Myocyte (in vitro differentiated cells): ENCODE data around the gene HPCAL1. TPM values are rescaled to one million over a fixed set of nuclear protein-coding genes. Genes with fewer than 3 reads are reported as not detected.
"Not testable (repeated sequence)": the region's sequence is repeated elsewhere in the genome, so short reads cannot be mapped to it uniquely, and the experiment has no call there.

Experiments used
- DNase-seq: peaks from one replicate; pipeline ENCODE4 v3.0.0-alpha.2; 2012; ENCODE audit warnings: low read depth
- total RNA-seq: library from RNA; depleted of rRNA; stranded (reverse); fragments of >200 nt; gene quantifications from 2 replicates; pipeline ENCODE4 v1.2.3, GENCODE V29; 2014

Gene HPCAL1
- total RNA-seq, 1 donor from 2014 or later, result 91.6 TPM

GRCh38 chr2:10453905-10454298 is 151.2 kb downstream of the HPCAL1 start:
- DNase-seq, result no peak

DNA sequence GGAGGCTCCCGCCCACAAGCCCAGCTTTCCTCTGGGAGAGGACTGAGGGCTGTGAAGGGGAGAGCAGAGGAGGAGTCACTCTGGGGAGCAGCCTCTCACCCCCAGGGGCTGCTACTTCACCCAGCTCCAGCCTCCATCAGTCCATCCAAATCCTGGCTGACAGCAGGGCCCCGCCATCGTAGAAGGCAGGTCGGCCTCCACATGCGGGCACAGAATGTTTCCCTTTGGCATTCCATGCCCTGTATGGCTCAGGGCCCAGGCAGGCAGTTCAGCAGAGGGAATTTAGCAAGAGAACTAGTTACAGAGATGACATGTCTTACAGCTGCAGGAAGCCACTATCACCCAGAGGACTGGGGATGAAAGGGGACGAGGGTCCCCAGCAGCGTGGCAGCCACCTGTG is 151.8 kb downstream of the HPCAL1 start:
- DNase-seq, result peak; percentile 43

GRCh38 chr2:10457195-10457594 is 154.5 kb downstream of the HPCAL1 start:
- DNase-seq, result not testable (repeated sequence)

DNA sequence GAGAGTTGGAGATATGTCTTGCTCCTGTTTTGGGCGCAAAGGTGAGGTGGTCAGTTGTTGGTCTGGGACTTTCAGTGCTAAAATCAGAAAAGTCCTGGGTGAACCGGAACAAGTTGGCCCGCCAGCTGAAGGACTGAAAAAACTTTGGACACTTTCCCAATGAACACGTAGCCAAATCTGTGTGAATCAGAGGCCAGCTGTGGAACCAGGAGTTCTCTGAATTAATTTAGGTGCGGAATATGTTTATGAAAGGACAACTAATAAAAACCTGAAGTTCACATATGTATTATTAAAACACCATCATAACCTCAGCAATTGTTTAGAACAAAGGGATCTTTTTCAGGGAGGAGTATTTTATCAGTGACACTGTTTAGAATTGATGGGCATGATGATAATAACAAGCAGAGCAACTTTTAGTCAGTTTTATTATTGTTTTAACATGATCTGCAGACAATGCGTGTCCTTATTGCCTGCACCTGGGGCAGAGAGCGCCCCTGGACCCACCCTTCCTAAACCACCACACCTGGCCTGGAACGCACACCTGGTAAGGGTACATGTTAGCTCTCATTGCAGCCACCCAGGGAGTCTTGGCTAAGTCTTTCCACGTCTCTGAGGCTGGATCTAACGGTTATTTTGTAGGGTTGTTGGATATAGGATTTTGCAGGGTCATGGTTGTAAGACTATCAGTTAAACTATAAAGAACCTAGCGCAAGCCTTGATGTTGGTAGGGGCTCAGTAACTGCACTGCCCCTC is 155.3 kb downstream of the HPCAL1 start:
- peak; percentile 64 for DNase-seq

DNA sequence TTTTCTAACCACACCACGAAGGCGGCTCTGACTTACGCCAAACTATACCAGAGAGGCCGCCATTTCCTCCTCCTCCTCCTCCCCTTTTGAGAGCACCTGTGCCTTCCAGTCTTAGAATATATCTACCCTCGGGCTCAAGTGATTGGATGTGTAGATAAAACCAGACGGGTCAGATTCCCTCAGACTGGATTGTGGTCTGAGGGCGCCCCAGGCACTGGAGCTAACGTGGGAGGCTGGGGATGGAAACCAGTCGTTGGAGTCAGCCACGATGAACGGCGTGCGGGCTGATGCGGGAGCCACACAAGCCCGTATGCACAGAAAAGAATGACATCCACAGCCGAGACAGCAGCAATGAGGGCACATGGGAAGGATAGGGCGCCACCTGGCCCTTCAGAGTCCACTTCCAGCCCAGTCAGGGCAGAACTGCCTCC is 157.7 kb downstream of the HPCAL1 start:
- no peak for DNase-seq

DNA sequence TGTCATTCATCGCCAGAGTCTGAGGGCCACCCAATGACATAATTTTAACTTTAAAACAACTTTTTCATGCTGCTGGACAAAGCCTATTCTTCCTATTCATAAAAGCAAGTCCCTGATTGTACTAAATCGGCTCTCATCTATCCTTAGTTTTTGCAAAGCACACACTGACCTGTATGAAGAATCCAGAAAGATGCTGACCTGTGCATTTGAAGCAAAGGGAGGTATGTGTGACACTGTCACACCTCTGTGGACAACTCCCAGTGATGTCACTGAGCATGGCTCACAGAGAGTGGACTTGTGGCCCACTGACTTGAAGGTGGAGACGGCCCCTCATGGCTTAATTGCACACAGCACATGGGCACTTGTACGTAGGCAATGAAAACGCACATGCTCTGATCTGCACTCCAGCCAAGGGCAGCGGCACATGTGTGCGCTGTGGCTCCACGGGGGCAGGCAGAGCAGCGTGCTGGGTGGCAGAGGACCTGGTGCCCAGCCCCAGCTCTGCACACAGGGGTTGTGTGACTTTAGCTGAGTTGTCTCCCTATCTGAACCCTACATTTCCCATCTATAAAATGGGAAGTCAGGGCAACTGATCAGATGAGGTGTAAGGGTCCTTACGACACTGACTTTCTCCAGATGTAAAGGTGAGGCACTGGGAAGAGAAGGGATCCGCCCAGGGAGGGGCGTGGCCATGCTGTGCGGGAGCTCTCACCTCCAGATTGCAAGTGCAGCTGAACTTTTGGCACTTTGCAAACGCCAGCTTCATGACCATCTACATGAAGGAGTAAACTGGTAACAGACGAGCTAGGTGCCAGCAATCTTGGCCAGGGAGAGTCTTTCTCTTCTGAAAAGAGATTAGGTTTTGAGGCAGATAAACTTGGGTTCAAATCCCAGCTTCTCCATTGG is 159.7 kb downstream of the HPCAL1 start:
- no peak for DNase-seq

GRCh38 chr2:10465910-10466309 is 163.2 kb downstream of the HPCAL1 start:
- DNase-seq, result no peak

DNA sequence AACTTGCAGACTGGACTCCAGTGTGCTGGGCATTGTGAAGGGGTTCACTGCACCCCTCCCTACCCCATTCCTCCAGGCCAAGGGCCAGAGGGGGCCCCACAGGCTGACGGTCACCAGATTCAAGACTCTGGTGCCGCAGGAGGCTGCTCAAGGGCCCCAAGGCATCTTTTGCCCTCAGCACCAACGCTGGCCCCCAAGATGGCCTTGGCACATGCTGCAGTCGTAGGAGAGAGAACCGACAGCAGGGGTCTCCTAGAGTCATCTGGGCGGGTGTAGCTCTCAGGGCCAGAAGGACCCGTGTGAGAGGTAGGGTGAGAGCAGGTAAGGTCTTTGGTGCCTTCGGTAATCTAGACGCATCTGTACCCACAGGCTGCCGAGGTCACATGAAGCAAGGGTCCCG is 164.1 kb downstream of the HPCAL1 start:
- DNase-seq, result no peak

DNA sequence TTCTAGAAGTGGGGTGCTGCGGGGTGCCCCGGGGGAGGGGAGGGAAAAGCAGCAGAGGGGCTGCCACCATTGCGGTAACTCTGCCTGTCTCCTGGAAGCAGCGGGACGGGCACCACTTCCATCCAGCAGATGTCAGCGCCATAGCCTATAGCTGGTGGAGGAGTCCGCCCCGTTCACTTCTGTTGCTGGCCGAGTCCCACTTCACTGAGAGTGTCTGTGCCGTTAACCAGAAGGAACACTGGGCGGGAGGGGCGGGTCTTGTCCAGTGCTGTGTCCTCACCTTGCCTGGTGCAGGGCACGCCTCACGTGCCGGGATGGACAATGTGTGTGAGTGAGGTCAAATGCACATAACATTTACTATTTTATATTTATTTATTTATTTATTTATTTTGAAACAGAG is 164.7 kb downstream of the HPCAL1 start:
- no peak for DNase-seq

- DNase-seq, result no peak
Measured at GRCh38 chr2:10469301-10469700, 166.6 kb downstream of the HPCAL1 start.

GRCh38 chr2:10469955-10470608 is 167.4 kb downstream of the HPCAL1 start:
- DNase-seq, result peak; percentile 75

DNA sequence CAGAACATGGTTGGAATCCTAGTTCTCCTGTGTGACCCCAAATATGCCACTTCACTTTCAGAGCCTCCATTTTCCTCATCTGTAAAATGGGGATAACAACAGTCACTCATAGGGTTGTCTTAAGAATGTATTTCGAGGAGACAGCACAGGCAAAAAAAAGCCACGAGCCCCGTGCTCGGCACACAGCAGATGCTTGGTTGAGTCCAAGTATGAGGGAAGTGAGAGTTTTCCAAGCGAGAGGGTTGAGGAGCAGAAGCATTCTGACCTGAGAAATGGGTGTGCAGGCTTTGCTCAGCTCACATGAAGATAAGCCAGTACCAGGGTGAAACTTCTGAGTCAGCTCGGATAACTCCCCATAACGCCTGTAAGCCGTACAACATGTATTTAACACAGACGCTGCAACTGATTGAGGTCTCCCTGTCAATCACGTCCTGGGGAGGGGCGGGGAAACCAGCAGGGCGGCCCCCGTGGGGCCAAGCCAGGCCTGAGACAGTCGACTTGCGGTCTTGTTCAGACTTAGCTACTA is 168.4 kb downstream of the HPCAL1 start:
- no peak for DNase-seq

DNA sequence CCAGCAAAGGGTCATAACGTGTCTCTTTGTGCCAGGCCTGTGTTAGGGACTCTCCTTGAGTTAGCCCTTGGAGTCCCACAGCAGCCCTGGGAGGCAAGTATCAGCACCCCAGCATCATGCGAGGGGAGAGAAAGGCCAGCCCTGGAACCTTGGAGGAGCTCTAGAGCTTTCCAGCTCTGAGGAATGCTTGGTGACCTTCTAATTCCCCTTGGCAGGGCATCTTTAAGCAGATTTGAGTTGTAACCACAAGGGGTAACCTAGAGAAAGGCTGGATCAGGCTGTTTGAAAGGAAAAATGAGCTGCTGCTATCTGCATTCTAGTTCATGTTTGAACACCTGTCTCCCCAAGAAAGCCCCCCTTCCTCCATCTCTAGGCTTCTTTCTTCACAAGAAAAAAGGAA is 169.3 kb downstream of the HPCAL1 start:
- DNase-seq, result no peak

GRCh38 chr2:10473121-10473756 is 170.5 kb downstream of the HPCAL1 start:
- DNase-seq, result no peak

DNA sequence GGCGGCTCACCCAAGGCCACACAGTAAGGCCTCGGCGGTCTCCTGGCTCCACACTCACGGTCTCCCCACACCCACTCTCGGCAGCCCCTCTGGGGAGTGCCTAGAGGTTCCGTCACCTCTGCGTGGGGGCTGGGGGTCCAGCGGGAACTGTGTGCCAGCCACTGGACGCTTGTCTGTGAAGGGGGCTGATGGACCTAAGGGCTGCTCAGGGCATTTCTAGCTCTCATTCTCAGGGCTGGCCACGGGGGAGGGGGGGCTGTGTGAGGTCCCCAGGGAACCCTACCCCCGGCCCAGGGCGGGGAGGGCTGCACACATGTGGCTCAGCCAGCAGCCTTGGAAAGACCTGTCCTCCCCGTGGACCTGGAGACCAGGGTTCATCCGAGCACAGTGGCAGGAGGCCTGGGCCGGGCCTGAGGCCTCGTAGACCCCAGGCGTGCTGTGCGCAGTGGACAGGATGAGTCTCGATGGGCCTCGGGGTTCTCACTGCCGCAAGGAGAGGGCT is 172.6 kb downstream of the HPCAL1 start:
- DNase-seq, result no peak

- DNase-seq, result no peak
Measured at GRCh38 chr2:10475811-10476660, 173.3 kb downstream of the HPCAL1 start.

GRCh38 chr2:10476723-10477442 is 174.2 kb downstream of the HPCAL1 start:
- DNase-seq, result no peak
